K562 (cell line): ENCODE measurements around the gene KLK15. TPM values are rescaled to one million over a fixed set of nuclear protein-coding genes. Genes with fewer than 3 reads are reported as not detected.
A peak's percentile ranks its signal among the peaks of the same experiment; 100 is the strongest.

Experiments
- CCNT2 ChIP-seq: IDR thresholded peaks from 2 replicates; pipeline ENCODE4 v1.6.1; 2011; ENCODE audit warnings: borderline replicate concordance, low read depth, mild to moderate bottlenecking, moderate library complexity, mixed read lengths, low read length; ENCODE audit not compliant: insufficient read length; ENCODE audit errors: extremely low read depth
- EWSR1 ChIP-seq: fragments of 450-650 bp; IDR thresholded peaks from 2 replicates; pipeline ENCODE4 v1.6.1; 2018; ENCODE audit warnings: borderline replicate concordance, mild to moderate bottlenecking, low read depth, moderate library complexity; ENCODE audit not compliant: partially characterized antibody
- HCFC1 ChIP-seq: IDR thresholded peaks from 2 replicates; pipeline ENCODE4 v1.6.1; 2012; ENCODE audit warnings: low read depth, low read length, improper control_type of control experiment
- HNRNPL ChIP-seq: fragments of 200-400 bp; formaldehyde crosslinking; IDR thresholded peaks from 2 replicates; pipeline ENCODE4 v1.6.1; 2017; ENCODE audit warnings: low read depth, mild to moderate bottlenecking, low read length
- KLF6 ChIP-seq: fragments of 250-450 bp; sonication (Bioruptor Pico); IDR thresholded peaks from 2 replicates; pipeline ENCODE4 v1.4.0; 2020; ENCODE audit warnings: mild to moderate bottlenecking, moderate library complexity, borderline replicate concordance
- LCOR ChIP-seq: sonication (generic); formaldehyde crosslinking; IDR thresholded peaks from 2 replicates; pipeline ENCODE4 v1.8.0; 2022; ENCODE audit warnings: mild to moderate bottlenecking, missing genetic modification reagents
- MAFK ChIP-seq: IDR thresholded peaks from 2 replicates; pipeline ENCODE4 v1.6.1; 2011; ENCODE audit warnings: low read length, improper control_type of control experiment
- MTA3 ChIP-seq: fragments of 450-650 bp; formaldehyde crosslinking; IDR thresholded peaks from 2 replicates; pipeline ENCODE4 v1.6.1; 2017; ENCODE audit warnings: mild to moderate bottlenecking, borderline replicate concordance
- MXI1 ChIP-seq: IDR thresholded peaks from 2 replicates; pipeline ENCODE4 v1.6.1; 2011; ENCODE audit warnings: low read depth, mild to moderate bottlenecking, improper control_type of control experiment, low read length
- PHF20 ChIP-seq: fragments of 450-650 bp; IDR thresholded peaks from 2 replicates; pipeline ENCODE4 v1.6.1; 2018; ENCODE audit not compliant: partially characterized antibody
- PHF21A ChIP-seq: fragments of 450-650 bp; IDR thresholded peaks from 2 replicates; pipeline ENCODE4 v1.6.1; 2017; ENCODE audit warnings: low read depth, borderline replicate concordance
- SP1 ChIP-seq: sonication (generic); formaldehyde crosslinking; IDR thresholded peaks from 2 replicates; pipeline ENCODE4 v1.8.1; 2022; ENCODE audit warnings: mild to moderate bottlenecking, missing genetic modification reagents
- SRSF1 ChIP-seq: fragments of 200-400 bp; formaldehyde crosslinking; IDR thresholded peaks from 2 replicates; pipeline ENCODE4 v1.6.1; 2017; ENCODE audit warnings: mild to moderate bottlenecking, low read depth, low read length, moderate library complexity
- ZNF121 ChIP-seq: sonication (generic); formaldehyde crosslinking; conservative IDR thresholded peaks from 2 replicates; pipeline ENCODE4 v1.8.0; 2022; ENCODE audit warnings: missing genetic modification reagents
- ZNF184 ChIP-seq: sonication (generic); formaldehyde crosslinking; IDR thresholded peaks from 2 replicates; pipeline ENCODE4 v1.5.0; 2020; ENCODE audit warnings: missing genetic modification reagents
- polyA plus RNA-seq, 8 experiments: library from polyadenylated mRNA; depleted of rRNA in 4 of 8; stranded (reverse) in 5 of 8; unstranded in 3 of 8; fragments of >200 nt; fragmentation: Nextera tagmentation in 2 of 8; fragmentation: Illumina TruSeq in 1 of 8; extraction: Ambion mirVana in 2 of 8; extraction: Trizol in 1 of 8; gene quantifications; 2 replicates each; pipeline versions ENCODE4 v1.2.1 to v1.2.3, GENCODE V29; 2011 to 2014; ENCODE audit warnings: inconsistent platforms in 1 of 8, missing spikeins in 1 of 8
- total RNA-seq, 7 experiments: library from RNA; depleted of rRNA in 6 of 7; stranded (reverse); fragments of >200 nt in 6 of 7; fragmentation: Illumina TruSeq in 2 of 7; extraction: Trizol in 2 of 7; gene quantifications; 2 replicates each; pipeline versions ENCODE4 v1.2.1 to v1.2.3, GENCODE V29; 2011 to 2021; ENCODE audit warnings: low replicate concordance in 1 of 7
- TF ChIP-seq, protein P1 (sequence below): sonication (generic); formaldehyde crosslinking; IDR thresholded peaks from 2 replicates; pipeline ENCODE4 v1.8.0; 2022; ENCODE audit warnings: mild to moderate bottlenecking, missing genetic modification reagents
- TF ChIP-seq, protein P2 (sequence below), 2 experiments: fragments of 450-650 bp; IDR thresholded peaks; 2 replicates each; pipeline ENCODE4 v1.6.1; 2018; ENCODE audit warnings: mild to moderate bottlenecking in 2 of 2, low read depth in 1 of 2; ENCODE audit not compliant: partially characterized antibody in 2 of 2
- TF ChIP-seq, protein P3 (sequence below): fragments of 250-450 bp; sonication (Bioruptor Pico); IDR thresholded peaks from 2 replicates; pipeline ENCODE4 v1.5.0; 2021; ENCODE audit warnings: mild to moderate bottlenecking, moderate library complexity

The KLK15 gene
- total and polyA plus RNA-seq, 9 of the 15 experiments (the other 6 are each of a cell fraction or from before 2014, with no cell fraction given), result not detected

DNA sequence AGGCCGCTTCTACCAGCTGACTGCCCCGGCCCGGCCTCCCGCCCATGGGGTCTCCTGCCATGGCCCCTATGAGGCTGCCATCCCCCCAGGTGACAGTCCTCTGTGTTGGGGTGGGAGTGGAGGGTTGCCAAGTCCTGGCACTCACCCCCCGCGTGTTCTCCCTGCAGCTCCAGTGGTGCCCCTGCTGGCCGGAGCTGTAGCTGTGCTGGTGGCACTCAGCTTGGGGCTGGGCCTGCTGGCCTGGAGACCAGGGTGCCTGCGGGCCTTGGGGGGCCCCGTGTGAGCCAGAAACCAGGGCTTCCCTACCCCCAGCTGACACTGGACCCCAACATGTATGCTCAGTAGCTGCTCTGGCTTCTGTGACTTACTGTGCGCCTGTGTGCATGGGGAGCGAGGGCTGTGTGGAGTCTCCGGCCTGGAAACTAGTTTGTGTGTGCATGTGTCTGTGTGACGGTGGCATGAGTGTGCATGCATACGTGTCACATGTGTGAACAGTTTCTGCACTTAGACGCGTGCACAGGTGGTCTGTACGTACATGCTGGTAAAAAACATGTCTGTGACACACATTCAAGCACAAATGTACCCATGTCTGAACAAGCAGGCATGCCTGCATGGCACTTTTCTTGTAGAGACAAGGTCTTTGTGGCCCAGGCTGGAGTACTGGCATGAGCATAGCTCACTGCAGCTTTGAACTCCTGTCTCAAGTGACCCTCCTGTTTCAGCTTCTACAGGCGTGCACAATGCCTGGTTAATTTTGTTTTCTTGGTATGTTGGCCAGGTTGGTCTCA, 38.3 kb downstream of the KLK15 start (continued):
- TF ChIP-seq MAFK (no peak), MTA3 (no peak), ZNF184 (CRISPR knock-in tag) (no peak), PHF21A (no peak), KLF6 (CRISPR knock-in tag) (no peak), ZNF121 (no peak), HNRNPL (0 out of 2 replicates have a peak, but pooled peaks have one; percentile 56), HCFC1 (no peak), SRSF1 (no peak), EWSR1 (peak; percentile 76), LCOR (CRISPR knock-in tag) (peak; percentile 31; the same call in 1 of the 2 replicates), PHF20 (no peak), SP1 (CRISPR knock-in tag) (no peak; the same call in 1 of the 2 replicates), CCNT2 (peak; percentile 21), MXI1 (no peak)
- TF ChIP-seq, protein P1, sequence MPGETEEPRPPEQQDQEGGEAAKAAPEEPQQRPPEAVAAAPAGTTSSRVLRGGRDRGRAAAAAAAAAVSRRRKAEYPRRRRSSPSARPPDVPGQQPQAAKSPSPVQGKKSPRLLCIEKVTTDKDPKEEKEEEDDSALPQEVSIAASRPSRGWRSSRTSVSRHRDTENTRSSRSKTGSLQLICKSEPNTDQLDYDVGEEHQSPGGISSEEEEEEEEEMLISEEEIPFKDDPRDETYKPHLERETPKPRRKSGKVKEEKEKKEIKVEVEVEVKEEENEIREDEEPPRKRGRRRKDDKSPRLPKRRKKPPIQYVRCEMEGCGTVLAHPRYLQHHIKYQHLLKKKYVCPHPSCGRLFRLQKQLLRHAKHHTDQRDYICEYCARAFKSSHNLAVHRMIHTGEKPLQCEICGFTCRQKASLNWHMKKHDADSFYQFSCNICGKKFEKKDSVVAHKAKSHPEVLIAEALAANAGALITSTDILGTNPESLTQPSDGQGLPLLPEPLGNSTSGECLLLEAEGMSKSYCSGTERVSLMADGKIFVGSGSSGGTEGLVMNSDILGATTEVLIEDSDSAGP (CRISPR knock-in tag), result no peak
- TF ChIP-seq, protein P2, sequence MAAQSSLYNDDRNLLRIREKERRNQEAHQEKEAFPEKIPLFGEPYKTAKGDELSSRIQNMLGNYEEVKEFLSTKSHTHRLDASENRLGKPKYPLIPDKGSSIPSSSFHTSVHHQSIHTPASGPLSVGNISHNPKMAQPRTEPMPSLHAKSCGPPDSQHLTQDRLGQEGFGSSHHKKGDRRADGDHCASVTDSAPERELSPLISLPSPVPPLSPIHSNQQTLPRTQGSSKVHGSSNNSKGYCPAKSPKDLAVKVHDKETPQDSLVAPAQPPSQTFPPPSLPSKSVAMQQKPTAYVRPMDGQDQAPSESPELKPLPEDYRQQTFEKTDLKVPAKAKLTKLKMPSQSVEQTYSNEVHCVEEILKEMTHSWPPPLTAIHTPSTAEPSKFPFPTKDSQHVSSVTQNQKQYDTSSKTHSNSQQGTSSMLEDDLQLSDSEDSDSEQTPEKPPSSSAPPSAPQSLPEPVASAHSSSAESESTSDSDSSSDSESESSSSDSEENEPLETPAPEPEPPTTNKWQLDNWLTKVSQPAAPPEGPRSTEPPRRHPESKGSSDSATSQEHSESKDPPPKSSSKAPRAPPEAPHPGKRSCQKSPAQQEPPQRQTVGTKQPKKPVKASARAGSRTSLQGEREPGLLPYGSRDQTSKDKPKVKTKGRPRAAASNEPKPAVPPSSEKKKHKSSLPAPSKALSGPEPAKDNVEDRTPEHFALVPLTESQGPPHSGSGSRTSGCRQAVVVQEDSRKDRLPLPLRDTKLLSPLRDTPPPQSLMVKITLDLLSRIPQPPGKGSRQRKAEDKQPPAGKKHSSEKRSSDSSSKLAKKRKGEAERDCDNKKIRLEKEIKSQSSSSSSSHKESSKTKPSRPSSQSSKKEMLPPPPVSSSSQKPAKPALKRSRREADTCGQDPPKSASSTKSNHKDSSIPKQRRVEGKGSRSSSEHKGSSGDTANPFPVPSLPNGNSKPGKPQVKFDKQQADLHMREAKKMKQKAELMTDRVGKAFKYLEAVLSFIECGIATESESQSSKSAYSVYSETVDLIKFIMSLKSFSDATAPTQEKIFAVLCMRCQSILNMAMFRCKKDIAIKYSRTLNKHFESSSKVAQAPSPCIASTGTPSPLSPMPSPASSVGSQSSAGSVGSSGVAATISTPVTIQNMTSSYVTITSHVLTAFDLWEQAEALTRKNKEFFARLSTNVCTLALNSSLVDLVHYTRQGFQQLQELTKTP (IDR thresholded peaks at IDR 0.05; ENCODE audit: low read depth in 1 of 2, partially characterized antibody in 2 of 2), result no peak
- TF ChIP-seq, protein P3, sequence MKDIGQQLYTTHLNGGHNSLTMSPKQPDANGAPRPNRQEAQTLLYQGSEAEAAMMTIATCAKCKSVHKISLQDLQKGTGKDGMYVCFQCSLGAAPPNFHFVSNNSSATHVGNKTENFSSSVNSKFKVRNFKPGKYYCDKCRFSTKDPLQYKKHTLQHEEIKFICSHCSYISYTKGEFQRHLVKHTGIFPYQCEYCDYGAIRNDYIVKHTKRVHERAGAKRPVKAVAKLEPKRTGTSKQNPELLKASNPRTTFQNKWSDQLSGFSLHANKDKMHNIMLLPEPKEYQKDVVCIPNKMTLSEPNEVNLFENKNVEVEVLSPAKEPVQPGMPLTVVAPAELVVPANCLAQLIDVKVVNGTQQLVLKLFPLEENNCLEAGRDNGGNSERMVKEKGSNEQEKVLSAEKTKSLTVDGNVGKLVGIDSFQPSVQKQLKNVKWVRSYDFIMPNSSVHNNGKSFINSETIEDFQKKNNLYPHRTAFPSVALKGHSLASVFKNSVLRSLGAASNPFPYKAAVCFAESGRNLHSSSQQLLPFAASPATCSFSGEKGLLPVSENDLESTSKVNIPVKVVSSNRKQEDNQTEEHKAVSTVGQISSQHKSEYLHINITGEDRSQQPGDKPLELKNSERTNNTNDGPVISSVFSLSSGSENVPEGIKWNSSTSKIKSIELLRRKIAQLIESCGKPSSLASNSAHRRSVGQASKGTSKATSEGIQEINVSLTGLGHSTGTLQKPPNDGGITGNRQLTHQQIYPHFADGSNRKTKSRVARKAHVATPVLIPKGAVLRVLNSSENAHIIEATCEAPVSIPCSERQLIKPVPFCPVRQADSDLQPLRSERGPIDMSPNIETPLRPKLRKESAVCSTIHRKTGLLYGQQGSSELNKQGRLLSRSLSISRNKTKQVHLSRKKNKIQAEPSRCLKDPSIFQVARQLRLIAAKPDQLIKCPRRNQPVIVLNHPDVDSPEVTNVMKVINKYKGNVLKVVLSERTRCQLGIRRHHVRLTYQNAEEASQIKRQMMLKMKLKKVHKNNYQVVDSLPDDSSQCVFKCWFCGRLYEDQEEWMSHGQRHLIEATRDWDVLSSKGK (CRISPR knock-in tag), result 0 out of 2 replicates have a peak, but pooled peaks have one; percentile 53
